Measurements from ENCODE around the gene ATG9B.

ATG9B gene

GRCh38 chr7:150965273-150965830, 58.9 kb downstream of the ATG9B start:
- Histone ChIP-seq H3K9ac (ENCODE audit: low read length) (no peak overlapping the region), H3K27me3 (ENCODE audit: control insufficient read depth, insufficient read depth, low read length) (peaks cover 2% of the 10 kb centered on the region), H3K36me3 (ENCODE audit: control insufficient read depth, insufficient read depth, low read length) (no peaks in the 10 kb centered on the region), H3K4me1 (ENCODE audit: control insufficient read depth, insufficient read depth, low read length) (peaks cover 82% of the 10 kb centered on the region), H3K4me3 (ENCODE audit: low read length) (no peak overlapping the region), H3K27ac (ENCODE audit: low read depth, low read length) (peak overlapping the region; percentile 91)

Measured in rectal smooth muscle tissue (tissue), 1 donor.